Measurements from ENCODE around the gene PCDHGA6.

PCDHGA6 gene

DNA sequence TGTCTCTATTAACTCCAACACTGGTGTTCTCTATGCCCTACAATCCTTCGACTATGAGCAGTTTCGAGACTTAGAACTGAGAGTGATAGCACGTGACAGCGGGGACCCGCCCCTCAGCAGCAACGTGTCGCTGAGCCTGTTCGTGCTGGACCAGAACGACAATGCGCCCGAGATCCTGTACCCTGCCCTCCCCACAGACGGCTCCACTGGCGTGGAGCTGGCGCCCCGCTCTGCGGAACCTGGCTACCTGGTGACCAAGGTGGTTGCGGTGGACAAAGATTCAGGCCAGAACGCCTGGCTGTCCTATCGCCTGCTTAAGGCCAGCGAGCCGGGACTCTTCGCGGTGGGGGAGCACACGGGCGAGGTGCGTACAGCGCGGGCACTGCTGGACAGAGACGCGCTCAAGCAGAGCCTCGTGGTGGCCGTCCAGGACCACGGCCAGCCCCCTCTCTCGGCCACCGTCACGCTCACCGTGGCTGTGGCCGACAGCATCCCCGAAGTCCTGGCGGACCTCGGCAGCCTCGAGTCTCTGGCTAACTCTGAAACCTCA lies 49.1 kb downstream of the PCDHGA6 start:
- Histone ChIP-seq H3K27ac (ENCODE audit: low read length) (no peak overlapping the region), H2AFZ (ENCODE audit: low read length) (no peak overlapping the region), H3K36me3 (replicated peaks; ENCODE audit: insufficient read depth, low read length) (no peaks in the 10 kb centered on the region), H3K9ac (ENCODE audit: low read length) (no peak overlapping the region), H4K20me1 (ENCODE audit: insufficient read depth, low read length) (no peaks in the 10 kb centered on the region), H3K4me1 (ENCODE audit: low read length) (0 out of 2 replicates have a peak, but pooled peaks cover 3% of the 10 kb centered on the region), H3K79me2 (ENCODE audit: low read length) (no peaks in the 10 kb centered on the region), H3K4me3 (ENCODE audit: low read length) (no peak overlapping the region), H3K27me3 (replicated peaks; ENCODE audit: insufficient read depth, low read length) (peaks cover 35% of the 10 kb centered on the region), H3F3A (ENCODE audit: insufficient read depth, low read length) (no peaks in the 10 kb centered on the region), H3K9me2 (replicated peaks; ENCODE audit: insufficient read depth, low read length) (no peaks in the 10 kb centered on the region), H3K4me2 (ENCODE audit: low read depth, low read length) (no peak overlapping the region), H3K9me3 (replicated peaks; ENCODE audit: insufficient read depth, low read length) (no peaks in the 10 kb centered on the region)
- TF ChIP-seq EZH2phosphoT487 (IDR thresholded peaks at IDR 0.05; ENCODE audit: low read length) (no peak), CTCF (IDR thresholded peaks at IDR 0.05; ENCODE audit: low read length) (no peak), EZH2 (optimal IDR thresholded peaks at IDR 0.05; ENCODE audit: low read depth, low read length) (no peak)
- DNase-seq: no peak

- TF ChIP-seq EZH2 (optimal IDR thresholded peaks at IDR 0.05; ENCODE audit: low read depth, low read length) (no peak), CTCF (IDR thresholded peaks at IDR 0.05; ENCODE audit: low read length) (no peak), EZH2phosphoT487 (IDR thresholded peaks at IDR 0.05; ENCODE audit: low read length) (no peak)
- Histone ChIP-seq H3K4me3 (ENCODE audit: low read length) (no peak overlapping the region), H3K27me3 (replicated peaks; ENCODE audit: insufficient read depth, low read length) (0 out of 2 replicates have a peak, but pooled peaks cover 12% of the 10 kb centered on the region)
Observed at GRCh38 chr5:141427783-141428426, 54.2 kb downstream of the PCDHGA6 start.

More at GRCh38 chr5:141427783-141428426, 54.2 kb downstream of the PCDHGA6 start:
- Histone ChIP-seq H3K27ac (ENCODE audit: low read length) (no peak overlapping the region), H3K9ac (ENCODE audit: low read length) (no peak overlapping the region), H3K9me3 (replicated peaks; ENCODE audit: insufficient read depth, low read length) (no peaks in the 10 kb centered on the region), H3K4me1 (ENCODE audit: low read length) (no peaks in the 10 kb centered on the region), H2AFZ (ENCODE audit: low read length) (no peak overlapping the region), H3K36me3 (replicated peaks; ENCODE audit: insufficient read depth, low read length) (no peaks in the 10 kb centered on the region), H3K9me2 (replicated peaks; ENCODE audit: insufficient read depth, low read length) (no peaks in the 10 kb centered on the region), H3K79me2 (ENCODE audit: low read length) (no peaks in the 10 kb centered on the region), H4K20me1 (ENCODE audit: insufficient read depth, low read length) (no peaks in the 10 kb centered on the region), H3K4me2 (ENCODE audit: low read depth, low read length) (no peak overlapping the region), H3F3A (ENCODE audit: insufficient read depth, low read length) (no peaks in the 10 kb centered on the region)
- DNase-seq: no peak
